CD4-positive, alpha-beta T cell (primary cell): ENCODE results near the gene IL1F10. TPM values are rescaled to one million over a fixed set of nuclear protein-coding genes. Genes with fewer than 3 reads are reported as not detected.
"Not testable (repeated sequence)": the region's sequence is repeated elsewhere in the genome, so short reads cannot be mapped to it uniquely, and the experiment has no call there.

Experiments used
- ATAC-seq: fragments of 200-7000 bp; cut with Tn5 transposase; one replicate; pipeline ENCODE4 v1.10.0; 2022; ENCODE audit warnings: mild to moderate bottlenecking; ENCODE audit not compliant: poor library complexity
- CTCF ChIA-PET: fragments of 350-600 bp; sonication (Branson Sonifier 250); formaldehyde crosslinking; loops from one replicate; lab custom pipeline; 2021; ENCODE audit warnings: antibody characterized with exemption, inconsistent platforms; lab: Charles Lee
- POLR2A ChIA-PET: fragments of 350-600 bp; sonication (Branson Sonifier 250); formaldehyde crosslinking; loops from one replicate; lab custom pipeline; 2021; ENCODE audit warnings: antibody characterized with exemption, inconsistent platforms; lab: Charles Lee
- DNase-seq, 14 experiments: peaks; one replicate each; pipeline ENCODE4 v3.0.0-alpha.2; 2013 to 2020; ENCODE audit warnings: mixed read lengths in 2 of 14
- H3K27ac ChIP-seq, 2 donors: one replicate each; pipeline versions ENCODE4 v1.5.1 to v1.7.0; 2013; ENCODE audit warnings: low read length in 2 of 2, low read depth in 1 of 2, mild to moderate bottlenecking in 1 of 2
- H3K27me3 ChIP-seq, 2 experiments: 1 replicate in 1 of 2; 2 replicates in 1 of 2; pipeline versions ENCODE4 v1.6.1 to v1.7.0; 2013; ENCODE audit warnings: low read length in 2 of 2, control low read depth in 1 of 2, mild to moderate bottlenecking in 1 of 2, moderate library complexity in 1 of 2; ENCODE audit not compliant: insufficient read depth in 2 of 2, control insufficient read depth in 1 of 2
- H3K36me3 ChIP-seq: one replicate; pipeline ENCODE4 v1.6.1; 2013; ENCODE audit warnings: low read length, control low read depth; ENCODE audit not compliant: insufficient read depth
- H3K4me1 ChIP-seq: one replicate; pipeline ENCODE4 v1.6.1; 2013; ENCODE audit warnings: low read length, control low read depth; ENCODE audit not compliant: insufficient read depth
- H3K4me3 ChIP-seq: one replicate; pipeline ENCODE4 v1.5.1; 2013; ENCODE audit warnings: mild to moderate bottlenecking, low read length, moderate library complexity
- H3K9me3 ChIP-seq, 2 experiments: 1 replicate in 1 of 2; 2 replicates in 1 of 2; pipeline versions ENCODE4 v1.6.1 to v1.7.0; 2013; ENCODE audit warnings: low read length in 2 of 2, mild to moderate bottlenecking in 2 of 2, control low read depth in 1 of 2, moderate library complexity in 1 of 2; ENCODE audit not compliant: control insufficient read depth in 1 of 2, insufficient read depth in 1 of 2
- H3K27ac Mint-ChIP-seq: one replicate; pipeline ENCODE4 v1.8.0; 2020; ENCODE audit warnings: mixed read lengths
- H3K27me3 Mint-ChIP-seq: one replicate; pipeline ENCODE4 v1.8.0; 2021; ENCODE audit warnings: mixed read lengths
- H3K36me3 Mint-ChIP-seq: one replicate; pipeline ENCODE4 v1.8.0; 2021; ENCODE audit warnings: low read depth, mixed read lengths
- H3K4me1 Mint-ChIP-seq: one replicate; pipeline ENCODE4 v1.8.0; 2021; ENCODE audit warnings: low read depth, mixed read lengths
- H3K4me3 Mint-ChIP-seq: one replicate; pipeline ENCODE4 v1.8.0; 2020; ENCODE audit warnings: mild to moderate bottlenecking, mixed read lengths
- H3K9me3 Mint-ChIP-seq: one replicate; pipeline ENCODE4 v1.8.0; 2020; ENCODE audit warnings: mixed read lengths
- CTCF ChIP-seq: fragments of 200-600 bp; IDR thresholded peaks from one replicate; pipeline ENCODE4 v1.8.0; 2022; ENCODE audit warnings: antibody characterized with exemption, mild to moderate bottlenecking
- intact Hi-C, 2 experiments: fragments of 100-400 bp; cut with DNase I in 1 of 2; cut with micrococcal nuclease in 1 of 2; formaldehyde crosslinking; loops; one replicate each; pipeline versions ENCODE4 v1.15.1 to v1.9.0; 2023 to 2025; cut with DNase I, micrococcal nuclease
- total RNA-seq, 174 experiments: library from RNA in 2 of 174; stranded (reverse) in 2 of 174; gene quantifications; one replicate each; pipeline ENCODE4 v1.2.3 and lab custom pipeline; 2021 to 2026

The IL1F10 gene
- total RNA-seq, 2 experiments from 2014 or later: not detected

GRCh38 chr2:113096842-113097618, 29.3 kb downstream of the IL1F10 start:
- H3K4me3 Mint-ChIP-seq, intact Hi-C loops, H3K27ac Mint-ChIP-seq: not testable (repeated sequence)

GRCh38 chr2:113098041-113098440, 30.3 kb downstream of the IL1F10 start:
- ChIA-PET CTCF (interaction anchor here (1.3 kb wide), 1 partner anchor 18 kb away, joined by 5 read pairs; no protein-coding TSS in a partner anchor), POLR2A (interaction anchor here (1.0 to 1.5 kb wide), 2 partner anchors 76 to 113 kb away, joined by 3 read pairs; no protein-coding TSS in a partner anchor)
- ATAC-seq (peak; percentile 32), DNase-seq (peak in 2 of 14 experiments; percentile 30 to 57)
- no peaks in the 10 kb centered on the region for H3K36me3 Mint-ChIP-seq
- H3K4me1 Mint-ChIP-seq: peaks cover 10% of the 10 kb centered on the region
- Histone ChIP-seq H3K4me1 (peaks cover 8% of the 10 kb centered on the region), H3K9me3 (peaks cover 0 to 4% of the 10 kb centered on the region in 2 experiments), H3K27ac (no peak overlapping the region), H3K27me3 (no peaks in the 10 kb centered on the region), H3K36me3 (no peaks in the 10 kb centered on the region), H3K4me3 (peak overlapping the region; percentile 19)
- H3K27ac Mint-ChIP-seq: no peak overlapping the region
- no peak for TF ChIP-seq CTCF
- H3K9me3 Mint-ChIP-seq: peaks cover 7% of the 10 kb centered on the region
- H3K27me3 Mint-ChIP-seq: no peaks in the 10 kb centered on the region
- intact Hi-C loops: no loop called here
- peak overlapping the region; percentile 36 for H3K4me3 Mint-ChIP-seq

More at GRCh38 chr2:113096842-113097618, 29.3 kb downstream of the IL1F10 start:
- H3K4me3 ChIP-seq, H3K9me3 Mint-ChIP-seq, H3K9me3 ChIP-seq, H3K4me1 ChIP-seq, H3K36me3 ChIP-seq, H3K27me3 Mint-ChIP-seq, H3K36me3 Mint-ChIP-seq, DNase-seq, H3K4me1 Mint-ChIP-seq, ATAC-seq, H3K27me3 ChIP-seq, H3K27ac ChIP-seq: not testable (repeated sequence)
- ChIA-PET CTCF (interaction anchor here (1.3 kb wide), 1 partner anchor 17 kb away, joined by 5 read pairs; no protein-coding TSS in a partner anchor), POLR2A (interaction anchor here (1.0 to 1.5 kb wide), 2 partner anchors 77 to 112 kb away, joined by 3 read pairs; no protein-coding TSS in a partner anchor)

GRCh38 chr2:113098532-113098931, 30.8 kb downstream of the IL1F10 start:
- peaks cover 8% of the 10 kb centered on the region for H3K4me1 ChIP-seq
- peaks cover 10% of the 10 kb centered on the region for H3K4me1 Mint-ChIP-seq
- DNase-seq: no peak
- TF ChIP-seq CTCF: no peak
- H3K36me3 Mint-ChIP-seq: no peaks in the 10 kb centered on the region
- ChIA-PET CTCF (no interaction called here), POLR2A (interaction anchor here (1.5 kb wide), 1 partner anchor 76 kb away, joined by 3 read pairs; no protein-coding TSS in a partner anchor)
- H3K4me3 Mint-ChIP-seq: no peak overlapping the region
- no peak overlapping the region for H3K4me3 ChIP-seq
- peaks cover 0 to 4% of the 10 kb centered on the region in 2 experiments for H3K9me3 ChIP-seq
- no peaks in the 10 kb centered on the region for H3K27me3 ChIP-seq
- peaks cover 8% of the 10 kb centered on the region for H3K9me3 Mint-ChIP-seq
- intact Hi-C loops: no loop called here
- no peaks in the 10 kb centered on the region for H3K36me3 ChIP-seq
- no peak overlapping the region for H3K27ac Mint-ChIP-seq
- no peak overlapping the region for H3K27ac ChIP-seq
- no peak for ATAC-seq
- no peaks in the 10 kb centered on the region for H3K27me3 Mint-ChIP-seq
